ENCODE measurements around the gene CNTN2.

- TF ChIP-seq POLR2A (IDR thresholded peaks at IDR 0.05): no peak
- no peak for TF ChIP-seq CTCF (IDR thresholded peaks at IDR 0.05)
- no peak for TF ChIP-seq POLR2AphosphoS5 (IDR thresholded peaks at IDR 0.05; ENCODE audit: insufficient read depth in 1 of 2, low read depth in 1 of 2)
Observed at GRCh38 chr1:205077934-205078311, 34.9 kb downstream of the CNTN2 start.
